A172 (cell line): Measurements from ENCODE around the gene CREB3L2. TPM values are rescaled to one million over a fixed set of nuclear protein-coding genes. Genes with fewer than 3 reads are reported as not detected.

ENCODE experiments used
- DNase-seq: peaks from one replicate; pipeline ENCODE4 v3.0.0-alpha.2; 2015; ENCODE audit warnings: low spot score
- total RNA-seq: library from RNA; depleted of rRNA; stranded (reverse); fragments of >200 nt; shearing (Covaris generic); gene quantifications from 2 replicates; pipeline ENCODE4 v1.2.3, GENCODE V29; 2014

CREB3L2 gene
- total RNA-seq, 1 experiment from 2014 or later, result 5.5 TPM

DNA sequence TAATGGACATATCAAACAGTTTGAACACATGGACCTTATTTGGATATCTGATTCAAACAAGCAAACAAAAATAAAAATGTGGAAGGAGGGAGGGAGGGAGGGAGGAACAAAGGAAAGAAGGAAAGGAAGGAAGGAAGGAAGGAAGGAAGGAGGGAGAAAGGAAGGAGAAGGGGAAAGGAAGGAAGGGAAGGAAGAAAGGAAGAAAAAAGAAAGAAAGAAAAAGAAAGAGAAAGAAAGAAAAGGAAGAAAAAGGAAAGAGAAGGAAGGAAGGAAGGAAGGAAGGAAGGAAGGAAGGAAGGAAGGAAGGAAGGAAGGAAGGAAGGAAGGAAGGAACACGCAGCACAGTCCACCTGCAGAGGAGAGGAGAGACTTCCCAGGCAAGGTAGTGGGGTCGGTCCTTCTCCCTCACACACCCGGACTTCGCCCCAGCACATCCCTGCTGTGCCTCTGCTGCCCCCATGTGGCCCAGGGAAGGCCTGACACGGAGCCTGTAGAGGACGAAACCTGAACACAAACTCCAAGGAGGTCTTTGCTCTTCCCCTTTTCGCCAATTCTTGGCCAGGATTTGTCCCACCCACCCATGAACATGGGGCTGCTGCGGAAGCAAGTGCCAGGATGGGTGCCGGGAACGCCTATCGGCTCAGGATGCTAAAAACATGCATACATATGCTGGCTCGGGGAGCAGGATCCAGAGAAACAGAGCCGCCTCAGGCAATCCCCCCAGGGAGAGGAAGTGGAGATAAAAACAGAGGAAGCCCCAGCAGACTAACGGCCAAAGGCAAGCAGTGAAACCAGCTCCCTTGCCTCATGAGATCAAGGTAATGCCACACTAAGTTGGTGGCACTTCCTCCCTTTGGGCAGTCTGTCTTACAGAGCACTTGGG lies 102.8 kb downstream of the CREB3L2 start:
- peak; percentile 64 for DNase-seq

DNA sequence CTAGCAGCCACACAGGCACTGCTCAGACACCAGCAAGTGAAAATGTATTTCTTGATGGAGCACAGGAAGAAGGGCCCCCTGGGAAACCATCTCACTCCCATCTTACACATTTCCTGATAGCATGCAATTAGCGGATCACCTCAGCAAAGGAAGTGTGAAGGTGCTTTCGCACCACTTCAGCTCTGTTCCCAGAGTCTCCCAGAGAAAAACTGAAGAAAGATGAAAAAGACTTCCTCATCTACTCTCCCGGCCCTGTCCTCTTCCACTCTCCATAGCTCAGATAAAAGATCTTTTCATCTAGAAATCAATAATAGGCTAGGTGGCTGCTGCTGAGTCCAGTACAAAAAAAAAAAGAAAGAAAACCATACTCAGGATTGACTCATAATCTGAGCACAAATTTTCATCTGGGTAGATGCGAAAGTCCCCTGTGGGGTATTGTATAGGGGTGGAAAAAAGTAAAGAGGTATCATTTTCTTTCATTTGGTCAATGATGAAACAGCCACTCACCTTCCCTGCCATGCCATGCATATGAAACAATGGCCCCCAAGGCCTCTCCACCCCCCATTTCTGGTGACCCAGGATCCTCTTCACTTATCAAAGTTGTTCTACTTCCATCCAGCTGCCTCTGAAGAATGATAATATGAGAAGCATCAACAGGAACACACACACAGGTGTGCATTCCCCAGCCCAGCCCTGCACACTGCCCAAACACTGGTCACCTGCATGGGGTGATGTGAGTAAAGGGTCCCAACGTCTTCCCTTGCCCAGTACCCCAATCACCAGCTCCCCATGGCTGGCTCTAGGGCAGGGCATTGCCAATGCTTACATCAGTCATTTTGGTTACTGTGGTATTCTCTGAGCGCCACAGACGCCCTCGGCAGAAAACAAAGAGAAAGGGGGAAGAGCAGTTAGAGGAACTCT lies 106.3 kb downstream of the CREB3L2 start:
- DNase-seq, result no peak

DNA sequence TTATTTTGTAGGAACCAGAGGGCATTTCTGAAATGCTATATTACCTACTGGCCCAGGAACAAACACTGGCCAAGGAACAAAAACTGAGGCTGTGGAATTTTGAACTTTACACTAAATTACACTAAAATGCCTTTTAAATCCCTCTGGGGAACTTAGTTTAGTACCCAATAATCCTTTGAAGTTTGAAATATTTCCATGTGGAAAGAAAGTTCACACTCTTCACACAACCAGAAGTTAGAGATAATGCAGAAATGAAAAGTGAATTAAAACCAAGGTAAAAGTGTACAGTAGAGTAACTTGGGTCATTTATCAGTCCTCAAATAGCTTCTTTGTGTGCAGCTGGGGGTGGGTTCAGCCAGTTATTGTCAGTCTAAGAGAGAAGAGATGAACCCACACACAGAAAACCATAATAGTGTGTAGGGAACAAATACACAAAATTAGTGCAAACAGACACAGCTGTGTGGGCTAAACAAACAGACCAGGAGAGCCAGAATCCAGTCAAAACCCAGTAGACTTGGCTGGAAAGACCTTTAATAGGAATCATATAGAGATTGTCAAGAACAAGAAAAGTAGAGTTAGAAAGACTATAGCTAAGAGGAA lies 108.6 kb downstream of the CREB3L2 start:
- DNase-seq, result no peak

DNA sequence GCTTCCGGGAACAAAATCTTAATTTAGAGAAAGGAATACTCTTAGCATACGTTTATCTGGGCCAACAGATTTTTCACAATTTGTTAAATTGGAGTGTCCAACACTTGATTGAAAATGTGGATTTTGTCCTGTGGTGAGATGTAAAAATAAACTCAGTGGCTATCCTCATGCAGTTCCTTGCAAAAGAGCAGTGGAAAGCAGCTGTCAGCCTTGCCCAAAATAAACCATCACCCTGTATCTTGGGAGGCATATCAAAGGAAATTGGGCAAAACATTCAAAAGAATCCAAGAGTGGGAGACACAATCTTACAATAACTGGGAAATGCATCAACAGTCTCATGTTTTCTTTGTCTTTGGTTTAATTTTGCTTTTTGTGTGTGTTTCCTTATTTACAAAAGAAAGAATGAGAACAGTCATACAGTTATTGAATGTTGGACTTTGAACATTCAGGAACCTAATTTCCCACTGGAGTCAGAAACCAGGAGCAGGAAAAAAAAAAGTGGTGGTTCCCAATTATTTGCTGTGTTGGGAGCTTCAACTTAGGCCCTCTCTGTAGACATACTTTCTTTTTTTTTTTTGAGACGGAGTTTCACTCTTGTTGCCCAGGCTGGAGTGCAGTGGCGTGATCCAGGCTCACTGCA lies 110.8 kb downstream of the CREB3L2 start:
- DNase-seq, result no peak

DNA sequence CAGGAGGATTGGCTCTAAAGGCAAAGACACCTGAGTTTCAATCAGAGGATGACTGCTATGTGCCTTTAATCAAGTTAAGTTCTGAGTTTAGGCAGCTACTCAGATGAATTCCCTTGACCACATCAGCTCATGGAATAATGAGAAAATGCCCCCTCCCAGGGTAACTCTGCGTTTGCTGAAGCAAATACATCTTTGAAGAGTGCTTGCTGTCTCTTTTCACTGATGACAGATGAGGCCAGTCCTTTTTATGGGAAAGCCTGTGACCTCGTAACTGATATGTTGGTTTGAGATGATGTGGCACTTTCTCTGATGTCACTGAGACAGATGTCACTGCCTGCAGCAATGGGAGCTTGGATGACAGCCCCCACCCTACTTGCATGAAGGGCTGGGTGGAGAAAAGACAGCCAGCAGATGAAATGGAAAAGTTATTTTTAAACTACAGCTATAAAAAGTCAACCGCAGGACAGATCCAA lies 111.4 kb downstream of the CREB3L2 start:
- DNase-seq, result no peak

DNA sequence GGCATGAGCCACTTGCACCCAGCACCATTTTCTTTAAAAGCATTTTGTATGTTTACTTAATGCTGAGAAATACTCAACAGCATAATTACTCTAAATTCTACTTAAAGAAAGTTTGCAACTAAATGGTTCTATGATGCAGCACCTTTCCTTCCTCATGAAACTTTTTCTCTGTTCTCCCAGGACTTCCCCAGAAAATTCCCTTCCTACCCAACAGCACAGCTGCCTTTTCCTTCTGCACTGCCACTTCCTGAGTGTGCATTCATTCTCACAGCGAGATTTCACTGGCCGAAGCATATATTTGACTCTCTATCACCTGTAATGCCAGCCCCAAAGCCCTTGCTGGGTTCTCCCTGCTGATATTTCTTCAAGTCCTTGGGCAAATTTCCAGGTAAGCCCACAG lies 113.6 kb downstream of the CREB3L2 start:
- DNase-seq, result no peak

DNA sequence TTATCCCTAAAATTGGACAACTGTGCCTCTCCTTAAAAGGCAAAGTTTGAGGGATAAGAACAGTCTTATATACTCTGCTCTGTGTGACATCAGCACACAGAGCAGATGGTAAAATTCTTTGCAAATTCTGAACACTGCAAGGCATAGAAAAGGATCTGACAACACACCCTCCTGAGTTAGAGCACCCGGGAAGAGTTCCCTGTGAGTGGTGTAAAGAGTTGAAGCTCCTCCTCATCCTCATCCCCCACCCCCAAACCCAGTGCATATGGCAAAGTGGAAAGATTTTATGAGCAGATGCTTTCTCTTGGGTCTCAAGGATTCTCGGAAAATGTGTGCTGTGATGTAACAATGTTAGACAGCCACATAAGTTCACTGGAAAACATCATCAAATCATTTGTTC lies 115.1 kb downstream of the CREB3L2 start:
- DNase-seq, result no peak

DNA sequence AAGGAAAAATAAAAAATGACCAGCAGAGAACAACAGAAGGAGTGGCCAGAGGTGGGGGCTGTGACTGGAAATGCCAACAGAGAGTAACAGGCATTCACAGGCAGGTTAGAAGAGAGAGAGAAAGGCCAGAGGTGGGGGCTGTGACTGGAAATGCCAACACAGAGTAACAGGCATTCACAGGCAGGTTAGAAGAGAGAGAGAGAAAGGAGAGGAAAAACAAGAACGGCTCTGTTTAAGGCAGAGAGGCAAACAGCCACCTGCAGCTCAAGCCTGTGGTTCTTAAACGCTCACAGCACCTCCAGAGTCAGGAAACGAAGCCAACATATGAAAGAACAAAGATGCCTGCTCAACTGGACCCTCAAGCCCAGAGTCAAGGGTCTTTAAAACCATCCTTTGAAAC lies 115.6 kb downstream of the CREB3L2 start:
- DNase-seq, result no peak

DNA sequence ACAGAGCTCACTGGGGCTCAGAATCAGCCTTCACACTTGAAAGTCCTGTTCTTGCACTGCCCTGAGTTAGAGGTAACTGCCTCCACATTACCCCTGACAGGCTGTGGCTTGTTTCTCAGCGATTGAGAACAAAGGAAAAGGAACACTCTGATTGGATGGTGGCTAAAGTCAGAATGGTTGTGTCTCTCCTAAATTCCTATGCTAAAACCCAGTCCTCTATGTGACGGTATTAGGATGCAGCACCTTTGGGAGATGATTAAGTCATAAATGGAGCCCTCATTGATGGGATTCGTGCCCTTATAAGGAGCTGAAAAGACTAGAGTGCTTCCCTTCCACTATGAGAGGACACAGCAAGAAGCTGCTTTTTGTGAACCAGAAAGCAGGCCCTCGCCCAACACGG lies 116.2 kb downstream of the CREB3L2 start:
- no peak for DNase-seq

DNA sequence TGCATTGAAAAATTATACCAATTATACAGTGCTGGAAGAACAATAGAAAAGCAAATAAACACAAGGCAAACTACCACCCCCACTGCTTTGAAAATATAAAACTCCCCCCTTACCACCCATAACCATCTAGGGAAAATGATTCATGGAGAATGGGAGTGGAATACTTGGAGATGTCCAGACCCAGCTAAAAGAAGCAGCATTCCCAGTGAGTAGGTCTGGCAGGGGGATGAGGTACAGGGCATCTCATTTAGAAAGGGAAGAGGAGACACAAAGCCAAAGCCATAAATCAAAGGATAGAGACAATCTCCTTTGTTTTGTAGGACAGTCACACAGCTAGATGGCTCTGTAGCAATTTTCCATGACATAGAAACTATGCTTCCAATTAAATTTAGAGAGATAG lies 119.1 kb downstream of the CREB3L2 start:
- peak; percentile 51 for DNase-seq

DNA sequence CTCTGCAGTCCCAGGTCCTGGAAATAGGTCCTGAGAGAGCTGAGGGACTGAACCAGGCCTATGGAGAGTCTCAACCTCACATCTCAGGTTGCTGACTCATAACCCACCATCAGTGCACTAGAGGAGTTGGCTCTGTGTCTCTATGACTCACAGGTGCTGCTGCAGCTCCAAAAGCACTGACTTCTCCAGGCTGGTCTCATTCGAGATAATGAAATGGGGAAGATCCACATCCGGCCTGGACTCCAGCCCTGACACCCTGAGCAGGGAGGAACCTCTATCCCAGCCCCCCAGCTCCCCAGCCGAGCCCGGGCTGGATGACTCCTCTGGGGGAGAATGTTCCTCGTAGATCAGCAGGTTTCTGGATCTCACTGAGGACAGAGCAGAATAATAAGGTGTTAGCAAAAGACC lies 119.6 kb downstream of the CREB3L2 start:
- peak; percentile 99 for DNase-seq

DNA sequence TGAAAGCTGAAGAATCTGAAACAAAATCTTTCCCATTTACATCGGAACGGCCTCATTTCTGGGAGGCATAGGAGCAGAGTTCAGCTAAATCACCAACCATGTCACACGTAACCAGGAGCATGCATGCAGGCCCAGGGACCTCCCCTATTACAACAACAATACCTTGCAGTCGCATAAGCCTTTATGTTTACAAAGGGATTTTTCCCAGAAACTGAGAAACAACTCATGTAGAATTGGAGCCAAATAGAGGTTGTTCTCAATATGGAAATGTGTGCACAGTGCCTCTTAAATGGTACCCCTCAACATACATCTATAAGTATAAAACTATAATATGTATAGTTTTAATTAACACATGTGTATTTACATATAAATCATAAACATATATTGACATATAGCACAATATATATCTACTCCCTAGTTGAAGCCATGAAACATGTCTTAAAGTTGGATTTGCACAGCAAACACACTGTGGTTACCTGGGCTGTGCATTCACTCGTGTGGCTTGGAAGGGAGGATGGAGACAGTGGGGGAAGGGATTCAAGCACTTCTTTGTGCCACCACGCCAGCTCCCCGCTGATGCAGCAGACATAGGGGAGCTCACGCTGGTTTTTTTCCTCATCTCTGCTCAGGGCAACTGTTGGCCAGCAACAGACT lies 120.2 kb downstream of the CREB3L2 start:
- no peak for DNase-seq

DNA sequence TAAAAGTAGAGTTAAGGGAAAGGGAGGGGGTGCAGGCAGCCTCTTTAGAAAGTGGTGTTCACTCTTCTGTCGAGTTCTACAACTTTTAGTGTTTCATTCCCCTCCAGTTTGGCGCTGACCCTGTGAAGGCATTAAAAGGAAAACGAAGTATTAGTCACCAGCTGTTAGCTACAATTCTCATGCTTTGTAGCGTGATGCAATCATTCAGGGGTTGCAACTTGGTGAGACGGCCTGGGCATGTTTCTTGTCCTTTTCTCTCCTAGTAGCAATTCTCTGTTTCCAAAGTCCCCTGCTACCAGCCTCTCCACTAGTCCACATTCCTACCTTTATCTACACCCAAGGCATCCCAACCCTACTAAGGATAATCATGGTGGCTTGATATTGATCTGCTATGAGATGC lies 121.5 kb downstream of the CREB3L2 start:
- DNase-seq, result peak; percentile 45

DNA sequence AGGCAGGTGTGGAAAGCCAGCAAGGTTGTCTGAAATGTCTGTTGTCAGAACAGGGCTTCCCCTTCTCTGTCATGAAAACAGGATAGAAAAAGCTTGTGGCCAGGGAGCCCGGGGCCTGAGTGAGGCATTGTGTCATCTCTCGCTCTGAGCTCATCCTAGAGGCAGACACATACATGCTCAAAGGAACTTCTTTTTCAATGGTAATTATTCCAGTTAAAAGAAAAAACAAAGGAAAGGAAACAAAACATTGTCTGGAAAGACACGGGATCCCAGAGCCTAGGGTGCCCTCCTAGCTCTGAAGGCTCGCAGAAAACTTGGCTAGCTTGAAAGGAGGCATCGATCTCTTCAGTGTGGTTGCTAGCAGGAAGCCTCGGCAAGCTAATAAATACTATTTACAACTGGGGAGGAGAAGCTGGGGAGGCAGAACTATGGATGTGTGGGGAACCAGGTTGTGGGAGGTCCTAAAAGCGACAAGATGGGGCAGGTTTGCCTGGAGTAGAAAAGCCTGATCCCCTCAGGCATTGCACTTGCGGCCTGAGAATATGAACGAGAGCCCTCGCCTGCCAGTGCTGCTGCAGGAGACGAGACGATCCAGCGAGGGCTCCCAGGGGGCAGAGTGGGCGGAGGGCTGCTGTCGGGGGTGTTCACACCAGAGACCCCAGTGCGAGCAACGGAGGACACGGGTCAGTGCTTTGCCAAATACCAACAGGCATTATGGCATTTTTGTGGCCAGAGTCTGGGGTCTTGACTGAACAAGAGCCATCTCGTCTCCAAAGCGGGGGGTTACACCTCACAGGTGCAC lies 122.3 kb downstream of the CREB3L2 start:
- no peak for DNase-seq

DNA sequence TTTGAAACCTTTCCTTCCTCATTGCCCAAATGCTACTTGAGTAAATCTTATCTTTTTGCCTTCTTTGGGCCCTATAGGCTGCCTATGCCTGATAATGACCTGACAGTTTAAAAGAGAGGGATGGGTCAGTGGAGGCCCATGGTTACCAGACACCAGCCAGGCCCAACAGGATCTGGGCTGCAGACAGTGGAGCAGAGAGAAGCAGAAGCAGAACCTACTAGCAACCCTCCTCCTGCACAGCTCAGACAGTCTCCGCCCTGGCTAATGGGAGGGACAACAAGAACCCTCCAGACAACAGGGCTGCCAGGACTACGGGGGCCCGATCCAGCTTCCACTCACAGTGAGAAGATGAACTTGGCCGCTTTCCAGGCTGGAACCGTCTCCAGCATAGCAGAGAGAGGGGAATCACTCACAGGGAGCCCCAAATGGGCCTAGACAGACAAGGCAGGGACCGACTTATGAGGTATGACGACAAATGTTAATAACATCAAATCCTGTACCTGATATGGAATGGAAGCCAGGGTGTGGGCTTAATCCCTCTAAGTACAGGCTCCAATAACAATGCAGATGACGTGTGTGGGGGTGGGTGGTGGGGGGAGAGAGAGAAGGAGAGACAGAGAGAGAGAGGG lies 123.4 kb downstream of the CREB3L2 start:
- DNase-seq, result no peak

DNA sequence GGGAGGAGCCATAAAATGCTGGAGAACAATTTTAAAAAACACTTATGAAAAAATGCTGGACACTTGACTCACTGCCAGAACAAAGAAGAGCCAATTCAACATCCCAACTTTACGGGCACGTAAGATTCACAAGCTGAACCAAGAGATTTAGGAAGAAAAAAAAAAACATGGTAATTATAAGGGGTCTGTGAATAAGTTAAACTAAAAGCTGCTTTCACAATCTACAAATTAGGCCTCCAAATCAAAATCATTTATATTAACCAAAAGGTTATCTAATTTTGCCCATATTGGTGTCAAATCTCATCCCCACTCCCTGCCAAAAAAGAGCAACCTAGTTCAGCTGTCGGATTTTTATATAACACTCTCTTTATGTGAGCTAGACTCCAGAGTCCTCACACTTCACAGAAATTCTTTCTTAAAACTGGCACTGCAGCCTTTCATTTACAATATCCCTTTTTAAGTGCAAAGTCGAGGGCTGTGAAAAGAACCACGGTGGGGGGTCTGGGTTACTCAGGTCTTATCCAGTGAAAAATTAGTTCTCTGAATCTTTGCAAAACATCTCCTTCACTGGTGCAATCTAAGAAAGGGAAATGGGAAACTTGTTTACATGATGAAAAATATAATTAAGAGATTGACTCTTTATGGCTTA lies 124.7 kb downstream of the CREB3L2 start:
- DNase-seq, result no peak

DNA sequence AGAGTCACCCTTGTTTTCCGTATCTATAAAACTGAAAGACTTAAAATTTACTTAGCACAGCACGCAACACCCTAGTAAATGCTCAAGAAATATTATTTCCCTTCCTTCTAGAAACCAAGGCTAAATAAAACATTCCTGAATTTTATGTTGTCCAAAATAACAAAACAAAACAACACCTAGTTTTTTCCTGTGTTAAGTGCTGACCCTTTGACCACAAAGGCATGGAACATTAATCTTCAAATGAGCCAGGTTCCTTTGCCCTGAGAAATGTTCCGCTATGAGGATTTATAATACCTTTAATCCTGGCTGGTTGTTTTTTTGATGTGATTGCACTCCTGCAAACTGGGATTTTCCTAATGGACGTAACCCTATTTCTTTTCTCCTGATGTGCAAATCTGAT lies 126.1 kb downstream of the CREB3L2 start:
- no peak for DNase-seq

DNA sequence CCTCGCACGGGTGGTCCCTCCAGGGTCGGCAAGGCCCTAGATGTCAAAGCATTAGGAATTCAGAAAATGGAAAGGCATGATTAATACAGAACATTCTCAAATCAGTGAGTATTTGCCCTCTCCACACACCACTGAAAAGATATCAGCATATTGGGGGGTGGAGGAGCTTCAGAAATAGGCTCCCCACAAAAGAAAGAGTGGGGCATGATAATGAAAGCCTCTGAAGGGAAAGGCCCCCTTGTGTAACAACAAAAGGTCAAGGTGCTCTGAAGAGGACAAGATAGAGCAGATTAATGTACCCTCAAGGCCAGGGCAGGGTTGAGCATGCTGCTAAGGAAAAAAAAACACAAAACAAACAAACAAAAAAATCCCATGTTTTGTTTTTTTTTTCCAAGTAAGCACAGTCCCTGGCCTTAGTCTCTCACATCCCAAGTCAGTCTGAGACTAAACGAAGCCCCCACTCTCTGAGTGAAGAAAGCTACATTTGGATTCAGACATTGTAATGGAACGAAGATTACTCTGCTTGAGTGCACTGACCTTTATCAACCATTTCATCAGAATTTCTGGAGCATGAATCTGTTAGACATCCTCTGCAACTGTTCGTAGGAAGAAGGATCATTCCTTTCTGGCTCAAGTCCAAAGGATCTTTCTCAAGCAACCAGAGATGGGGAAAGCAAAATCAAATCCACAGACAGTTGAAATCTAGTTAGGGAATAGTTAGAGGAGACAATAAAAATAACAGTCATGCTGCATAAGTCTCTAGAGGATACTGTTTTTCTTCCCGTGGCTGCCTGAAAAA lies 127.7 kb downstream of the CREB3L2 start:
- no peak for DNase-seq
